HTERT RPE-1 (cell line): ENCODE results near the gene TULP4.

ENCODE experiments used
- in situ Hi-C: fragments of 300-500 bp; cut with MboI; formaldehyde crosslinking; loops from 4 replicates; pipeline ENCODE4 v1.14.3; 2020; ENCODE audit warnings: low sequenced_read_pairs

The TULP4 gene

GRCh38 chr6:158415666-158416065, 103.4 kb downstream of the TULP4 start:
- in situ Hi-C loops, result no loop called here

GRCh38 chr6:158416883-158417759, 104.9 kb downstream of the TULP4 start:
- in situ Hi-C loops, result no loop called here

- in situ Hi-C loops, result no loop called here
Measured at GRCh38 chr6:158417760-158418098, 105.5 kb downstream of the TULP4 start.

GRCh38 chr6:158418501-158418900, 106.2 kb downstream of the TULP4 start:
- in situ Hi-C loops, result no loop called here

- in situ Hi-C loops, result no loop called here
Measured at GRCh38 chr6:158419339-158419909, 107.2 kb downstream of the TULP4 start.

GRCh38 chr6:158421381-158421780, 109.1 kb downstream of the TULP4 start:
- in situ Hi-C loops, result no loop called here

DNA sequence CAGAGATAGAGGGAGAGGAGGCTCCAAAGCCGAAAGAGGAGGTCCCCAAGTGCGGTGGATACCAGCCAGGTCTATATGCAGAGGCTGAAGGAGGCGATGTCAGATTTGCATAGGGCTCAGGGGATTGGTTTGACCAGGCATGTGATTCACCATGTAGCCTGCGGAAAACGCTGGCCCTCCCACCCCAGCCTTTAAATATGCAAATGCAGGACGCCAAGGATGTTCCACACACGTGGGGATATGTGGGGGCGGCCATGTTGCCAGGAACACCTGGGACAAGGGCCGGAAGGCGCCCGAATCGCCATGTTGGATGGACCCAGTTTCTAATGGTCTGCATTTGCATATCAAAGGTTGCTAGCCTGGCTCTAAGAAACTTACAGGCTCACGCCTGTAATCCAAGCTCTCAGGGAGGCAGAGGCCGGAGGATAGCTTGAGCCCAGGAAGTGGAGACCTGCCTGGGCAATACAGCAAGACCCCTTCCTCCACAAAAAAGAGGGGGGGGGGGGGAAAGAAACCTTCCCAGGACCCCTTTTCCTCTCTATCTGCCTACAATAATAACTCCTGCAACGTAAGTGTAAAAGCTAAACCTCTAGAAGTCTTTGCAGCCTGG, 110.5 kb downstream of the TULP4 start:
- in situ Hi-C loops, result no loop called here

GRCh38 chr6:158431036-158431435, 118.8 kb downstream of the TULP4 start:
- in situ Hi-C loops, result no loop called here

GRCh38 chr6:158431560-158431959, 119.3 kb downstream of the TULP4 start:
- in situ Hi-C loops, result no loop called here

DNA sequence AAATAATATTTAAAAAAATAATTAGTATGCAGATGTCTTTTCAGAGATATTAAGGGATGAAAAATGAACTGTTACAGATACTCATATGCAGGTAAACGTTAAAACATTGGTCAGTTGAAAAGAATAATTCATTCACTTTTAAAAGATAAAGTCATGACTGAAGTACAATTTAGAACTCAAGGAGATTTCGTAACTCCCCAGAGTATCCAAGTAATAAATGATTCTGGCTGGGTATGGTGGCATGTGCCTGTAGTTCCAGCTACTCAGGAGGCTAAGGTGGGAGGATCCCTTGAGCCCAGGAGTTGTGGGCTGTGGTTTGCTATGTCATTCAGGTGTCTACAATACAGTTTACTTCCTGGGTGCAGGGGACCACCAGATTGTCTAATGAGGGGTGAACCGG, 125.3 kb downstream of the TULP4 start:
- in situ Hi-C loops, result no loop called here

GRCh38 chr6:158438226-158438625, 126.0 kb downstream of the TULP4 start:
- in situ Hi-C loops, result no loop called here

GRCh38 chr6:158439255-158439654, 127.0 kb downstream of the TULP4 start:
- in situ Hi-C loops, result no loop called here

DNA sequence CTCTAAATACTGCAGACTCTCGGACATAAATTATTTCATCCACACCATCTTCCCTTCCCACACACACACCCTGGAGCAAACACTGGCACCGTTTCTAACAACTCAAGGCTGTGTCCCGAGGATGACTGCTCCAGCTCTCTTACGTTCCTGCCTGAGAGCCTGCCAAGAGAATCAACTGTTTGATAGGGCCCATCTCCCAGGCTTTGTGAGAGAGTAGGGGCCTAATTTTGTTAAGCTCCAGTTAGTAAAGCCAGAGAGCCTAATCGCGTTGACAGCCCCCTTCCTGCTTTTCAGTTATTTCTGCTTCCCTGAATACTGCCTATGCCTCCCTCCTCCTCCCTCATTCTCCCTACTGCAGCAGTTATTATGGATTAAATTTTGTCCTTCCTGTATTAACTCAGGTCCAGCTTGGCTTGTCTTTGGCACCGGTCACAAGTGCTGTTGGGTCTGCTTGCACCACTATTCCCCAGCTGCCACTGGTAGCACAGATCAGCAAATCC, 129.5 kb downstream of the TULP4 start:
- in situ Hi-C loops, result no loop called here

DNA sequence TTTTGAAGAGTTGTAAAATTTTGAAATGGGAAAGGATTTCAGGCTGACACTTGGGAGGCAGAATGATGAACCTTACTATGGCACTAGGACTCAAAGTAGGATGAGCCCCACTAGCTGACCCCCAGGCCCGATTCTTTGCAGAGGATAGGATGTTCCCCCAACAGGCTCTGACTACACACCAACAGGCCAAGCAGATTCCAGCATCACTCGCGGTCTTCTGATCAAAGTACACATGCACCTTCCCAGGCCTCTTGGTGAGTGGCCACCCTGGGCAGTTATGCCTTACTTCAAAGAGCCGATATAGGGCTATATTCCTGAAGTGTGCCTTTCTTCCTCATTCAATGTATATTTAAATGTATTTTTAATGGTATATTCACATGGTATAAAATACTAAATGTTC, 130.0 kb downstream of the TULP4 start:
- in situ Hi-C loops, result no loop called here

- in situ Hi-C loops, result no loop called here
Measured at GRCh38 chr6:158445426-158446085, 133.3 kb downstream of the TULP4 start.

GRCh38 chr6:158448856-158449255, 136.6 kb downstream of the TULP4 start:
- in situ Hi-C loops, result no loop called here

- in situ Hi-C loops, result no loop called here
Measured at GRCh38 chr6:158452191-158452590, 139.9 kb downstream of the TULP4 start.

DNA sequence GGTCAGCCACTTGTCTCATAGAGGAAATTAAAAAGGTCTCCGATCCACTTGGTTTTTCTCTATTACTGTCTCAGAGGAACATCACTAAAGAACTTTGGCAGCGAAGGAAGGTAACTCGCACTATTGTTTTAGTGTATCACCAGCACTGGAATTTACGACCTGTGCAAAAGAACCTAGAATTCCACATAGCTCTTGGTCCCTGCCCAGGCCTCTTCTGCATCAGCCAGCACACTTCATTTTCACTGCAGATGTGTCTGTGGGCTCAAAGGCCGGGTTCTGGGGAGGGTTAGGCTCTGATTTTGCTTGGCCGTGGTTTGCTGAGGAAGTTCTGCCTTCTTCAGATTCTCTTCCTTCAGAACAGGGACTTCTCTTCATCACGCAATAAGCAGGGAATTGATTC, 144.9 kb downstream of the TULP4 start:
- in situ Hi-C loops, result no loop called here

DNA sequence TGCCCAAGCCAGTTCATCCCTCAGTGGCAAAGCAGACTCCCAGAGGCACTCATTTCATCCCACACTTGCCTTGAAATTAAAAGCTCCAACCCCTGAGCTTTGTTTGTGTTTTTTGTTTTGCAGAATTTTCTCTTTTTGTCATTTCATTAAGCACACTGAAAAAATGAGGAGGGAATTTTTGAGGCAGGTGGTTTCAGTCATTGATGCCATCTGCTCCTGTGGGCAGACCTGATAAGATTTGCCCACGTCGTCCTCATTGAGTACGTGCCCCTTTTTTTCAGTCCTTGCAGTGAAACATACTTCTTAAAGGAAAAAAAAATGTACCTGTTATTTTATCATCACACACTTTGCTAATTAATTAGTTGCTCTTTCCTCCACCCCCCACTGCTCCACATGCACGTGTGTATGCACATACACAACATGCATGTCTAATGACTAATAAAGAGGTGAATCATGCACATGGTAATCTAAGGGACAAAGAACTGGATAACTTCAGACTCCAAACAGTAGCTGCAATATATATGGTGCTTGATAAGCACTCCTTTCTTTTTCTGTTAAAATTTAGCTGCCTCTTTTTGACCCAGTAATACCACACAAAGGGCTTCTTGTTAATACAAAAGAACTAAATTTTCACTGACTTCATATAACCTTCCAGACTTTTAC, 145.5 kb downstream of the TULP4 start:
- in situ Hi-C loops, result no loop called here

- in situ Hi-C loops, result no loop called here
Measured at GRCh38 chr6:158459726-158460125, 147.5 kb downstream of the TULP4 start.

DNA sequence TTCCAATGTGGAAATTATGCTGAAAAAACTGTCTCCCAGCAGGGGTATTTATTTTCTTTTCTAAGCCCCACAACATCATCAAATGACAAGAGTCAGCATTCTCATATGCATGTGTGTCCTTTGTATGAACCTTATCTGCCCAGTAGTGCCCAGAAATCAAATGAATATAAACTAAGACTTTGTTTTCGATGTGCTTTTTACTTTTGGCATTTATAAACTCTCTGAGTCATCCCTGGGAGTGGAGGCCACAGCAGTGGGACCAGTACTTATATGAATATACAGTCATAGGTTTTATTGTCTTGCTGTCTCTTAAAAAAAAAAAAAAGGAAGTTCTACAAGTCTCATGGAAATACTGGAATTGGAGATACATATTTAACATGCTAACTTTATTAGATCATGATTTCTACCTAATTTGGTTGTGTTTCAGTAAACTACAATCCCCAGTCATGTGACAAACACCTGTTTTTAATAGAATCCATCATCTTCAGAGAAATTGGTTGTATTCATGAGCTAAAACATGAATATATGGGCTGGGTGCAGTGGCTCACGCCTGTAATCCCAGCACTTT, 148.4 kb downstream of the TULP4 start:
- in situ Hi-C loops, result no loop called here
